AG04450 (cell line): Measurements from ENCODE around the gene ATOX1. TPM values are rescaled to one million over a fixed set of nuclear protein-coding genes. Genes with fewer than 3 reads are reported as not detected.
"Not testable (repeated sequence)": the region's sequence is repeated elsewhere in the genome, so short reads cannot be mapped to it uniquely, and the experiment has no call there.

Experiments used
- CTCF ChIA-PET: fragments of 300-600, 350-600 bp; formaldehyde crosslinking; extraction: SDS; loops from one replicate; lab custom pipeline; 2022; ENCODE audit warnings: antibody characterized with exemption, inconsistent platforms; lab: Charles Lee
- POLR2A ChIA-PET: fragments of 350-600 bp; formaldehyde crosslinking; extraction: SDS; loops from one replicate; lab custom pipeline; 2021; ENCODE audit warnings: antibody characterized with exemption, inconsistent platforms; lab: Yijun Ruan, JAX
- DNase-seq: peaks from one replicate; pipeline ENCODE4 v3.0.0-alpha.2; 2011; ENCODE audit warnings: low read depth, low spot score
- H3K27ac ChIP-seq: one replicate; pipeline ENCODE4 v1.5.1; 2012; ENCODE audit warnings: low read depth, low read length, control low read depth
- H3K27me3 ChIP-seq: one replicate; pipeline ENCODE4 v1.6.0; 2012; ENCODE audit warnings: low read length; ENCODE audit not compliant: control insufficient read depth, insufficient read depth
- H3K4me3 ChIP-seq: 2 replicates; pipeline ENCODE4 v1.5.1; 2011; ENCODE audit warnings: mild to moderate bottlenecking, low read depth, low read length, control low read depth
- H3K9me3 ChIP-seq: 2 replicates; pipeline ENCODE4 v1.5.1; 2012; ENCODE audit warnings: low read length; ENCODE audit not compliant: control insufficient read depth, insufficient read depth
- polyA plus RNA-seq: library from polyadenylated mRNA; depleted of rRNA; stranded (reverse); fragments of >200 nt; gene quantifications from 2 replicates; pipeline ENCODE4 v1.2.3, GENCODE V29; 2011
- TF ChIP-seq, protein P1 (sequence below): IDR thresholded peaks from 2 replicates; pipeline ENCODE4 v1.5.1; 2011; ENCODE audit warnings: low read depth, low read length, control low read depth, inconsistent platforms

The ATOX1 gene
- polyA plus RNA-seq, 1 experiment, result 138 TPM

DNA sequence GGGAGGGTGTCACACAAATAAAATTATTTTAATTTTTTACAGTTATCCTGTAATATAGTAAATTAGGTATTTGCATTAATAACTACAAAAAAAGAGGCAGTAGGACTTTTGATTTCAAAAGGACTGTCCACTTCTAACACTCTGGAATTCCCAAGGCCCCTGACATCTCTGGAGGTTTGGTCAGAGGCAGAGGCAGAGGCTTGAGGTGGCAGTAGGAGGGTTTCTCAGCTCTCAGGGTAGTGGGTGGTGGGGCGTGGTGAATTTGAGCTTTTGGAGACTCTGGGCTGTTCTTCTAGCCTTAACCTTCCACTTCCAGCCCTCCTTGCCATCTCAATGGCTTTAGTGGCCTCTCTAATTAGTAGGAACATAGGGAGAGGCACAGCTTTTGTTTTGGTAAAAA lies 22.8 kb downstream of the ATOX1 start:
- no peaks in the 10 kb centered on the region for H3K27me3 ChIP-seq
- H3K27ac ChIP-seq, result no peak overlapping the region
- TF ChIP-seq, protein P1, sequence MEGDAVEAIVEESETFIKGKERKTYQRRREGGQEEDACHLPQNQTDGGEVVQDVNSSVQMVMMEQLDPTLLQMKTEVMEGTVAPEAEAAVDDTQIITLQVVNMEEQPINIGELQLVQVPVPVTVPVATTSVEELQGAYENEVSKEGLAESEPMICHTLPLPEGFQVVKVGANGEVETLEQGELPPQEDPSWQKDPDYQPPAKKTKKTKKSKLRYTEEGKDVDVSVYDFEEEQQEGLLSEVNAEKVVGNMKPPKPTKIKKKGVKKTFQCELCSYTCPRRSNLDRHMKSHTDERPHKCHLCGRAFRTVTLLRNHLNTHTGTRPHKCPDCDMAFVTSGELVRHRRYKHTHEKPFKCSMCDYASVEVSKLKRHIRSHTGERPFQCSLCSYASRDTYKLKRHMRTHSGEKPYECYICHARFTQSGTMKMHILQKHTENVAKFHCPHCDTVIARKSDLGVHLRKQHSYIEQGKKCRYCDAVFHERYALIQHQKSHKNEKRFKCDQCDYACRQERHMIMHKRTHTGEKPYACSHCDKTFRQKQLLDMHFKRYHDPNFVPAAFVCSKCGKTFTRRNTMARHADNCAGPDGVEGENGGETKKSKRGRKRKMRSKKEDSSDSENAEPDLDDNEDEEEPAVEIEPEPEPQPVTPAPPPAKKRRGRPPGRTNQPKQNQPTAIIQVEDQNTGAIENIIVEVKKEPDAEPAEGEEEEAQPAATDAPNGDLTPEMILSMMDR, result no peak
- no peaks in the 10 kb centered on the region for H3K9me3 ChIP-seq
- H3K4me3 ChIP-seq, result no peak overlapping the region
- POLR2A ChIA-PET, result interaction anchor here (1.3 to 1.6 kb wide), 3 partner anchors 49 to 61 kb away, joined by 3 to 10 read pairs (median 7); partner anchors contain the start of gene SPARC
- no peak for DNase-seq
- CTCF ChIA-PET, result interaction anchor here (0.6 to 2.7 kb wide), 3 partner anchors 17 to 77 kb away, joined by 3 to 14 read pairs (median 12); no protein-coding TSS in a partner anchor

DNA sequence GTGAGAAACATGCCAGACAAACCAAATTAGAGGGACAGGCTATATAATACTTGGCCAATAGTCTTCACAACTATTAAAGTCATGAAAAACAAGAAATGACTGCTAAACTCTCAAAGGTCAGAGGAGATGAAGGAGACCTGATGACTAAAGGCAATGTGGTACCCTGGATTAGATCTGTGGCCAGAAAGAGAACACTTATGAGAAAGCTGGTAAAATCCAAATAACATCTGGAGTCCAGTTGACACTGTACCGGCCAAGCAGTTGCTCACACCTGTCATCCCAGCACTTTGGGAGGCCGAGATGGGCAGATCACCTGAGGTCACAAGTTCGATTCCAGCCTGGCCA lies 24.4 kb downstream of the ATOX1 start:
- Histone ChIP-seq H3K4me3 (no peak overlapping the region), H3K27me3 (no peaks in the 10 kb centered on the region), H3K27ac (no peak overlapping the region), H3K9me3 (no peaks in the 10 kb centered on the region; the same call in 1 of the 2 replicates)
- ChIA-PET CTCF (no interaction called here), POLR2A (no interaction called here)
- DNase-seq, result no peak
- TF ChIP-seq, protein P1, result no peak

DNA sequence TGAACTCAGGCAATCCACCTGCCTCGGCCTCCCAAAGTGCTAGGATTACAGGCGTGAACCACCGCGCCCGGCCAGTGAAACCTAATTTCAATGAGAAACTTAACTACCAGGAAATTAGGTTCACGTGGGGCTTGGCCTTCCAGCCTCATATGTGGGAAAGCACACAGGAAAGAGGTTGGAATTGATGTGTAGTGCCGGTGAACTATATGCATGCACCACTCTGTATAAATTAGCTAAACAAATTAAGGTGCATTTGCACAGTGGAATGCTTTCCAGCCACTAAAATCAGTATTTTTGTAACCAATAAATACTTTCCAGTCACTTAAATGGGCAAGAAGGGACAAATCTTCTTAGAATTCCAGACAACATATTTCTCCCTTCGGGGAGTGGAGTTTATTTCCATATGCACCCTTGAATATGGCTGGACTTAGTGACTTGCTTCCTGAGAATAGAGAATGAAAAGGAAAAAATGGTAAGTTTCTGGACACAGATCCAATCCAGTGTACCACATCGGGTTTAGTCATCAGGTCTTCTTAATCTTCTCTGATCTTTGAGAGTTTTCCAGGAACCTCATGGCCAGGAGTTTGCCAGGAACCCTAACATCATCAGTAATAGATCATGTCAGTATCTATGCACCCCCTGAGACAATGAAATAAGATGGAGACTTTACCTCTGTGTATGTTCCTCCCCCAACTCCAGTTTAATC lies 24.9 kb downstream of the ATOX1 start:
- TF ChIP-seq, protein P1, result no peak
- ChIA-PET CTCF (interaction anchor here (0.7 kb wide), 1 partner anchor 73 kb away, joined by 3 read pairs; no protein-coding TSS in a partner anchor), POLR2A (no interaction called here)
- no peak for DNase-seq
- Histone ChIP-seq H3K27ac (no peak overlapping the region), H3K9me3 (no peaks in the 10 kb centered on the region; the same call in 1 of the 2 replicates), H3K27me3 (no peaks in the 10 kb centered on the region), H3K4me3 (no peak overlapping the region)

DNA sequence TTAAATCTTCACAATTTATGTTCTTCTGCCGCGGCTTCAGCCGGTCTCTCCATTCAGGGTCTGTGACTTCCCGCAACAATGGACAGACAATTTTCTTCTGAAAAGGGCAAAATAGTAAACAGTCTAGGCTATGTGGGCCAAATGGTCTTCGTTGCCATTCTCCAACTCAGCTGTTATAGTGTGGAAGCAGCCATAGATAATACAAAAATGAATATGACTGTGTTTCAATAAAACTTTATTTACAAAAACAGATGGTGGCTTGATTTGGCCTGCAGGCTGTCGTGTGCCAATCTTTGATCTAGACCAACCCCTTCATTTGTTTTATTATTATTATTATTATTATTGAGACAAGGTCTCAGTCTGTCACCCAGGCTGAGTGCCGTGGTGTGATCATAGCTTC lies 28.1 kb downstream of the ATOX1 start:
- ChIA-PET POLR2A (no interaction called here), CTCF (interaction anchor here (1.5 kb wide), 1 partner anchor 12 kb away, joined by 4 read pairs; no protein-coding TSS in a partner anchor)
- Histone ChIP-seq H3K27ac (no peak overlapping the region), H3K4me3 (no peak overlapping the region), H3K27me3 (no peaks in the 10 kb centered on the region), H3K9me3 (no peaks in the 10 kb centered on the region; the same call in 1 of the 2 replicates)
- no peak for DNase-seq
- TF ChIP-seq, protein P1, result no peak

DNA sequence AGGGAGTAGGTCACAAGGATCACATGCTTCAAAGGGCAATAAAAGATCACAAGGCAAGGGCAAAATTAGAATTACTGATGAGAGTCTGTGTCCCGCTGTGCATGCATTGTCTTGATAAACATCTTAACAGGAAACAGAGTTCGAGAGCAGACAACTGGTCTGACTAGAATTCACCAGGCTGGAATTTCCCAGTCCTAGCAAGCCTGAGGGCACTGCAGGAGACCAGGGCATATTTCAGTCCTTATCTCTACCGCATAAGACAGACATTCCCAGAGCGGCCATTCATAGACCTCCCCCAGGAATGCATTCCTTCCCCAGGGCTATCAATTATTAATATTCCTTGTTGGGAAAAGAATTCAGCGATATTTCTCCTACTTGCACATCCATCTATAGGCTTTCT lies 28.8 kb downstream of the ATOX1 start:
- H3K4me3 ChIP-seq, POLR2A ChIA-PET, H3K27me3 ChIP-seq, H3K9me3 ChIP-seq, CTCF ChIA-PET, DNase-seq, H3K27ac ChIP-seq: not testable (repeated sequence)
